ENCODE results near the gene PPP2R5B.

DNA sequence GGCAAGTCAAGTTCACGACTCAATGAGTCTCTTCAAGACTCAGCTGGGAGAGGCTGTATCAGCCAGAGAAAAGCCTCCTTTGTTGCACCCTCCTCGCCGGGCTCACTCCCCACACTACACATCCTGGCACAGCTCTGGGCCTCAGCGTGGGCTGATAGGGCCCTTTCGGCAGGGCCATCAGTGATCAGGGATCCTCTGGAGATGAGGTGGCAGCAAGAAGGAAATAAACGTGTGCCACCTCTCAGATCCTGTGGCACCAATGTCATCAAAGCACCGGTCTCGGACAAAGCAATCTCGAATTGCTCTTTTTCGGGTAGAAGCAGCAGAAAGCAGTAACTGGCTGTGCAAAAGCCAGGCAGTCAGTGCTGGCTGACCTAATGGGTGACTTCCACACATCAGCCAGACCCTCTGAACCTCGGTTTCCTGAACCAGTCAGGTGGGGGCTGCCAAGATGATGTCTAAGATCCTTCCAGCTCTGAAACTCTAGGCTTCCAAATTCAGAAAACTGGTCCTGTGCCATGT lies 48.2 kb upstream of the PPP2R5B start:
- TF ChIP-seq, protein P1, sequence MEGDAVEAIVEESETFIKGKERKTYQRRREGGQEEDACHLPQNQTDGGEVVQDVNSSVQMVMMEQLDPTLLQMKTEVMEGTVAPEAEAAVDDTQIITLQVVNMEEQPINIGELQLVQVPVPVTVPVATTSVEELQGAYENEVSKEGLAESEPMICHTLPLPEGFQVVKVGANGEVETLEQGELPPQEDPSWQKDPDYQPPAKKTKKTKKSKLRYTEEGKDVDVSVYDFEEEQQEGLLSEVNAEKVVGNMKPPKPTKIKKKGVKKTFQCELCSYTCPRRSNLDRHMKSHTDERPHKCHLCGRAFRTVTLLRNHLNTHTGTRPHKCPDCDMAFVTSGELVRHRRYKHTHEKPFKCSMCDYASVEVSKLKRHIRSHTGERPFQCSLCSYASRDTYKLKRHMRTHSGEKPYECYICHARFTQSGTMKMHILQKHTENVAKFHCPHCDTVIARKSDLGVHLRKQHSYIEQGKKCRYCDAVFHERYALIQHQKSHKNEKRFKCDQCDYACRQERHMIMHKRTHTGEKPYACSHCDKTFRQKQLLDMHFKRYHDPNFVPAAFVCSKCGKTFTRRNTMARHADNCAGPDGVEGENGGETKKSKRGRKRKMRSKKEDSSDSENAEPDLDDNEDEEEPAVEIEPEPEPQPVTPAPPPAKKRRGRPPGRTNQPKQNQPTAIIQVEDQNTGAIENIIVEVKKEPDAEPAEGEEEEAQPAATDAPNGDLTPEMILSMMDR (IDR thresholded peaks at IDR 0.05), result no peak
- no peak for TF ChIP-seq EP300 (IDR thresholded peaks at IDR 0.05)
- no peak for TF ChIP-seq POLR2A (IDR thresholded peaks at IDR 0.05)
- TF ChIP-seq POLR2AphosphoS5 (IDR thresholded peaks at IDR 0.05), result peak in 1 of 2 donors; percentile 1
